ENCODE measurements around the gene PAQR4. TPM values are rescaled to one million over a fixed set of nuclear protein-coding genes. Genes with fewer than 3 reads are reported as not detected.
A peak's percentile ranks its signal among the peaks of the same experiment; 100 is the strongest.

The PAQR4 gene
- total and polyA plus RNA-seq, 2 of the 13 experiments (the other 11 are each of a cell fraction or from before 2014, with no cell fraction given): 15.9 to 24.8 TPM

- no peak for FAIRE-seq
- POLR2A ChIA-PET: interaction anchor here (14.2 to 18.8 kb wide), 2 partner anchors 6 to 8 kb away, joined by 750 read pairs; partner anchors contain the start of genes CLDN6, CLDN9, HCFC1R1 and THOC6
- Histone ChIP-seq H3K4me3 (replicated peaks in 1 of 3; ENCODE audit: insufficient read depth in 1 of 3, low read depth in 2 of 3, low read length in 3 of 3) (no peak overlapping the region), H3K36me3 (replicated peaks in 1 of 2; ENCODE audit: control insufficient read depth in 1 of 2, insufficient read depth in 2 of 2, low read length in 2 of 2) (no peaks in the 10 kb centered on the region), H4K20me1 (ENCODE audit: insufficient read depth, low read length) (no peaks in the 10 kb centered on the region), H3K27me3 (ENCODE audit: control insufficient read depth in 1 of 2, insufficient read depth in 2 of 2, low read length in 2 of 2) (peaks cover 7 to 22% of the 10 kb centered on the region in 2 experiments; a peak in 4 of 5 replicates), H3K9ac (ENCODE audit: insufficient read depth, low read depth, low read length) (no peak overlapping the region), H3K4me2 (ENCODE audit: low read depth, low read length) (0 out of 2 replicates have a peak overlapping the region, but pooled peaks have one; percentile 32), H3K27ac (ENCODE audit: extremely low read length, insufficient read depth, low read length) (no peak overlapping the region), H3K4me1 (ENCODE audit: insufficient read depth, low read length) (peaks cover 97% of the 10 kb centered on the region), H3K79me2 (ENCODE audit: insufficient read depth, low read length) (no peaks in the 10 kb centered on the region), H2AFZ (ENCODE audit: low read length) (no peak overlapping the region), H3K9me3 (ENCODE audit: low read length) (no peaks in the 10 kb centered on the region)
- 61% methylated on average over 6 of the region's 6 CpGs for WGBS (ENCODE audit: low lambda C conversion rate)
- in situ Hi-C loops (cut with HindIII; ENCODE audit: extremely low pct_ligation_motif_present, low pct_unique_long_range_greater_than_20kb) (no loop called here), intact Hi-C loops (cut with micrococcal nuclease; ENCODE audit: unreplicated experiment) (no loop called here)
- ATAC-seq: no peak
- CTCF ChIA-PET (ENCODE audit: low intra/inter-chr PET ratio, low total read pairs): no interaction called here
- TF ChIP-seq, protein P1, sequence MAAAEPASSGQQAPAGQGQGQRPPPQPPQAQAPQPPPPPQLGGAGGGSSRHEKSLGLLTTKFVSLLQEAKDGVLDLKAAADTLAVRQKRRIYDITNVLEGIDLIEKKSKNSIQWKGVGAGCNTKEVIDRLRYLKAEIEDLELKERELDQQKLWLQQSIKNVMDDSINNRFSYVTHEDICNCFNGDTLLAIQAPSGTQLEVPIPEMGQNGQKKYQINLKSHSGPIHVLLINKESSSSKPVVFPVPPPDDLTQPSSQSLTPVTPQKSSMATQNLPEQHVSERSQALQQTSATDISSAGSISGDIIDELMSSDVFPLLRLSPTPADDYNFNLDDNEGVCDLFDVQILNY (CRISPR knock-in tag; conservative IDR thresholded peaks at IDR 0.05): no peak
- TF ChIP-seq KDM4B (CRISPR knock-in tag; IDR thresholded peaks at IDR 0.05) (no peak), ZBTB20 (CRISPR knock-in tag; IDR thresholded peaks at IDR 0.05; ENCODE audit: borderline replicate concordance, low read depth) (no peak)
- DNase-seq (ENCODE audit: low spot score): no peak
- no TSS peak for BruUV-seq (replicated peaks)
Observed at GRCh38 chr16:3014971-3015370, 45.8 kb downstream of the PAQR4 start.

- Histone ChIP-seq H3K36me3 (replicated peaks in 1 of 2; ENCODE audit: control insufficient read depth in 1 of 2, insufficient read depth in 2 of 2, low read length in 2 of 2) (no peaks in the 10 kb centered on the region), H3K4me1 (ENCODE audit: insufficient read depth, low read length) (peaks cover 88% of the 10 kb centered on the region), H3K79me2 (ENCODE audit: insufficient read depth, low read length) (no peaks in the 10 kb centered on the region), H3K9ac (ENCODE audit: insufficient read depth, low read depth, low read length) (no peak overlapping the region), H3K9me3 (ENCODE audit: low read length) (no peaks in the 10 kb centered on the region), H2AFZ (ENCODE audit: low read length) (no peak overlapping the region), H3K27ac (ENCODE audit: extremely low read length, insufficient read depth, low read length) (no peak overlapping the region), H4K20me1 (ENCODE audit: insufficient read depth, low read length) (no peaks in the 10 kb centered on the region), H3K4me3 (replicated peaks in 1 of 3; ENCODE audit: insufficient read depth in 1 of 3, low read depth in 2 of 3, low read length in 3 of 3) (no peak overlapping the region), H3K4me2 (ENCODE audit: low read depth, low read length) (peak overlapping the region; percentile 29; the same call in 1 of the 2 replicates), H3K27me3 (ENCODE audit: control insufficient read depth in 1 of 2, insufficient read depth in 2 of 2, low read length in 2 of 2) (peaks cover 7 to 22% of the 10 kb centered on the region in 2 experiments; a peak in 4 of 5 replicates)
- intact Hi-C loops (cut with micrococcal nuclease; ENCODE audit: unreplicated experiment) (no loop called here), in situ Hi-C loops (cut with HindIII; ENCODE audit: extremely low pct_ligation_motif_present, low pct_unique_long_range_greater_than_20kb) (no loop called here)
- CTCF ChIA-PET (ENCODE audit: low intra/inter-chr PET ratio, low total read pairs): no interaction called here
- ATAC-seq (no peak), FAIRE-seq (peak; percentile 47), DNase-seq (ENCODE audit: low spot score) (no peak)
- no TSS peak for BruUV-seq (replicated peaks)
- WGBS (ENCODE audit: low lambda C conversion rate): 36% methylated on average over 5 of the region's 13 CpGs
- POLR2A ChIA-PET: interaction anchor here (14.2 to 18.8 kb wide), 2 partner anchors 7 kb away, joined by 750 read pairs; partner anchors contain the start of genes CLDN6, CLDN9, HCFC1R1 and THOC6
- TF ChIP-seq ZNF138 (CRISPR knock-in tag; IDR thresholded peaks at IDR 0.05; ENCODE audit: low read depth) (no peak), ZNF496 (CRISPR knock-in tag; IDR thresholded peaks at IDR 0.05; ENCODE audit: insufficient replicate concordance) (no peak), ZNF564 (CRISPR knock-in tag; IDR thresholded peaks at IDR 0.05) (no peak), DPF2 (CRISPR knock-in tag; IDR thresholded peaks at IDR 0.05; ENCODE audit: borderline replicate concordance, low read depth) (no peak), CENPX (CRISPR knock-in tag; IDR thresholded peaks at IDR 0.05) (no peak), SOX13 (IDR thresholded peaks at IDR 0.05) (no peak), SOX13 (CRISPR knock-in tag; conservative IDR thresholded peaks at IDR 0.05 in 1 of 2, IDR thresholded peaks at IDR 0.05 in 1 of 2) (peak in 1 of 2 experiments; percentile 31; a peak in 1 of 4 replicates)
- TF ChIP-seq, protein P2, sequence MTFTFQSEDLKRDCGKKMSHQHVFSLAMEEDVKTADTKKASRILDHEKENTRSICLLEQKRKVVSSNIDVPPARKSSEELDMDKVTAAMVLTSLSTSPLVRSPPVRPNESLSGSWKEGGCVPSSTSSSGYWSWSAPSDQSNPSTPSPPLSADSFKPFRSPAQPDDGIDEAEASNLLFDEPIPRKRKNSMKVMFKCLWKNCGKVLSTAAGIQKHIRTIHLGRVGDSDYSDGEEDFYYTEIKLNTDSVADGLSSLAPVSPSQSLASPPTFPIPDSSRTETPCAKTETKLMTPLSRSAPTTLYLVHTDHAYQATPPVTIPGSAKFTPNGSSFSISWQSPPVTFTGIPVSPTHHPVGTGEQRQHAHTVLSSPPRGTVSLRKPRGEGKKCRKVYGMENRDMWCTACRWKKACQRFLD (CRISPR knock-in tag; IDR thresholded peaks at IDR 0.05; ENCODE audit: borderline replicate concordance): no peak
- TF ChIP-seq, protein P3, sequence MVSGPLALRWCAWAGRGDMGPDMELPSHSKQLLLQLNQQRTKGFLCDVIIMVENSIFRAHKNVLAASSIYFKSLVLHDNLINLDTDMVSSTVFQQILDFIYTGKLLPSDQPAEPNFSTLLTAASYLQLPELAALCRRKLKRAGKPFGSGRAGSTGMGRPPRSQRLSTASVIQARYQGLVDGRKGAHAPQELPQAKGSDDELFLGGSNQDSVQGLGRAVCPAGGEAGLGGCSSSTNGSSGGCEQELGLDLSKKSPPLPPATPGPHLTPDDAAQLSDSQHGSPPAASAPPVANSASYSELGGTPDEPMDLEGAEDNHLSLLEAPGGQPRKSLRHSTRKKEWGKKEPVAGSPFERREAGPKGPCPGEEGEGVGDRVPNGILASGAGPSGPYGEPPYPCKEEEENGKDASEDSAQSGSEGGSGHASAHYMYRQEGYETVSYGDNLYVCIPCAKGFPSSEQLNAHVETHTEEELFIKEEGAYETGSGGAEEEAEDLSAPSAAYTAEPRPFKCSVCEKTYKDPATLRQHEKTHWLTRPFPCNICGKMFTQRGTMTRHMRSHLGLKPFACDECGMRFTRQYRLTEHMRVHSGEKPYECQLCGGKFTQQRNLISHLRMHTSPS (CRISPR knock-in tag; IDR thresholded peaks at IDR 0.05; ENCODE audit: low read depth): 0 out of 2 replicates have a peak, but pooled peaks have one; percentile 23
Observed at GRCh38 chr16:3015865-3016521, 46.8 kb downstream of the PAQR4 start.
